Astrocyte of the cerebellum (primary cell): Measurements from ENCODE around the gene LYPD3.

Experiments
- DNase-seq: peaks from one replicate; pipeline ENCODE4 v3.0.0-alpha.2; 2011; ENCODE audit warnings: low read depth
- H3K4me3 ChIP-seq: 2 replicates; pipeline ENCODE4 v1.5.1; 2011; ENCODE audit warnings: mild to moderate bottlenecking, low read depth, low read length, moderate library complexity
- CTCF ChIP-seq: IDR thresholded peaks from 2 replicates; pipeline ENCODE4 v1.5.1; 2012; ENCODE audit warnings: low read length, low read depth, moderate library complexity, mild to moderate bottlenecking; ENCODE audit errors: missing control alignments
- in situ Hi-C: cut with HindIII; loops from 2 replicates; pipeline ENCODE4 v1.10.0; 2017; ENCODE audit warnings: low sequenced_read_pairs

Gene LYPD3

GRCh38 chr19:43488179-43488578 is 22.8 kb upstream of the LYPD3 start:
- in situ Hi-C loops, result no loop called here
- no peak for DNase-seq
- H3K4me3 ChIP-seq, result no peak overlapping the region
- no peak for TF ChIP-seq CTCF

- no peak for DNase-seq
- TF ChIP-seq CTCF, result no peak
- H3K4me3 ChIP-seq, result no peak overlapping the region
- in situ Hi-C loops, result no loop called here
Observed at GRCh38 chr19:43486412-43486811, 21.0 kb upstream of the LYPD3 start.

- TF ChIP-seq CTCF, result no peak
- DNase-seq, result no peak
- no peak overlapping the region for H3K4me3 ChIP-seq
- in situ Hi-C loops, result no loop called here
Observed at GRCh38 chr19:43485951-43486350, 20.5 kb upstream of the LYPD3 start.

DNA sequence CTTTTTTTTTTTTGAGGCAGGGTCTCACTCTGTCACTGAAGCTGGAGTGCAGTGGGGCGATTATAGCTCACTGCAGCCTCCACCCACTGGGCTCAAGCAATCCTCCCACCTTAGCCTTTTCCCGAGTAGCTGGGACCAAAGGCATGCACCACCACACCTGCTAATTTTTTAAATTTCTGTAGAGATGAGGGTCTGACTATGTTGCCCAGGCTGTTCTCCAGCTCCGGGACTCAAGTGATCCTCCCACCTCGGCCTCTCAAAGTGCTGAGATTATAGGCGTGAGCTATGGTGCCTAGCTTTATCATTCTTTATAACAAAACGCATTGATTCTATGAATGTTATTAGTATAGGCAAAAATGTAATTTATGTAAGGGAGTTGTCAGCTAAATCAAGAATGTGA is 17.9 kb upstream of the LYPD3 start:
- DNase-seq, result no peak
- in situ Hi-C loops, result no loop called here
- TF ChIP-seq CTCF, result no peak
- H3K4me3 ChIP-seq, result no peak overlapping the region

DNA sequence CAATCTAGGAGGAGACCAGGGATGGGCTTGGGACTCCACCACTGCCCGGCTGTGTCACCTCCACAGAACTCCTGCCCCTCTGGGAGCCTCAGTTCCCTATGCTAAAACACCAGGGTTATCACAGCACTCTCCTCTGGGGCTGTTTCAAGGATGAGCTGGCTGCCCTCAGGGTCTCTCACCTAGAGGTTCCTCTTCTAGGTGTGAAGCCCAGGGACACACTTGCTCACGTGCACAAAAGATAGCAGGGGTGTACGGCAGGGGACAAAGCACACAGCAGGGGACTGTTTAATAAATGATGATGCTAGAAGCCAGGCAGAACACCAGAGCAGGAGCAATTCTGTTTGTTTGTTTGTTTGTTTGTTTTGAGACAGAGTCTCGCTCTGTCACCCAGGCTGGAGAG is 16.8 kb upstream of the LYPD3 start:
- no peak overlapping the region for H3K4me3 ChIP-seq
- no peak for DNase-seq
- no peak for TF ChIP-seq CTCF
- in situ Hi-C loops, result no loop called here

- in situ Hi-C loops, result no loop called here
Observed at GRCh38 chr19:43481701-43482100, 16.3 kb upstream of the LYPD3 start.

More at GRCh38 chr19:43481701-43482100, 16.3 kb upstream of the LYPD3 start:
- no peak overlapping the region for H3K4me3 ChIP-seq
- no peak for DNase-seq
- no peak for TF ChIP-seq CTCF
